ENCODE data around the gene LTO1. TPM values are rescaled to one million over a fixed set of nuclear protein-coding genes. Genes with fewer than 3 reads are reported as not detected.
A peak's percentile ranks its signal among the peaks of the same experiment; 100 is the strongest.

Gene LTO1
- total and polyA plus RNA-seq, 10 donors: 17.5 to 41.4 (median 31.0) TPM

GRCh38 chr11:69703768-69704507 is 28.8 kb upstream of the LTO1 start, which contains the start of gene FGF19:
Gene FGF19 (minus strand): TSS chr11:69704022. CDS start chr11:69703876, 146 bp downstream.
- H3K27ac ChIP-seq: no peak within 1 kb of the TSS
- WGBS, 5 donors: 0 to 3% (median 2%) methylated on average over 19 to 67 of the region's 67 CpGs
- peaks cover 5 to 96% (median 73%) of the 10 kb centered on the region in 7 donors for H3K27me3 ChIP-seq (replicated peaks in 1 of 7)
- TF ChIP-seq, protein P1, sequence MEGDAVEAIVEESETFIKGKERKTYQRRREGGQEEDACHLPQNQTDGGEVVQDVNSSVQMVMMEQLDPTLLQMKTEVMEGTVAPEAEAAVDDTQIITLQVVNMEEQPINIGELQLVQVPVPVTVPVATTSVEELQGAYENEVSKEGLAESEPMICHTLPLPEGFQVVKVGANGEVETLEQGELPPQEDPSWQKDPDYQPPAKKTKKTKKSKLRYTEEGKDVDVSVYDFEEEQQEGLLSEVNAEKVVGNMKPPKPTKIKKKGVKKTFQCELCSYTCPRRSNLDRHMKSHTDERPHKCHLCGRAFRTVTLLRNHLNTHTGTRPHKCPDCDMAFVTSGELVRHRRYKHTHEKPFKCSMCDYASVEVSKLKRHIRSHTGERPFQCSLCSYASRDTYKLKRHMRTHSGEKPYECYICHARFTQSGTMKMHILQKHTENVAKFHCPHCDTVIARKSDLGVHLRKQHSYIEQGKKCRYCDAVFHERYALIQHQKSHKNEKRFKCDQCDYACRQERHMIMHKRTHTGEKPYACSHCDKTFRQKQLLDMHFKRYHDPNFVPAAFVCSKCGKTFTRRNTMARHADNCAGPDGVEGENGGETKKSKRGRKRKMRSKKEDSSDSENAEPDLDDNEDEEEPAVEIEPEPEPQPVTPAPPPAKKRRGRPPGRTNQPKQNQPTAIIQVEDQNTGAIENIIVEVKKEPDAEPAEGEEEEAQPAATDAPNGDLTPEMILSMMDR (IDR thresholded peaks at IDR 0.05 in 8 of 11, conservative IDR thresholded peaks at IDR 0.05 in 3 of 11): no peak
- TF ChIP-seq POLR2AphosphoS5 (IDR thresholded peaks at IDR 0.05) (no peak), POLR2A (IDR thresholded peaks at IDR 0.05) (no peak)
- DNase-seq: peak; percentile 72
- peaks cover 7 to 51% (median 35%) of the 10 kb centered on the region in 6 donors for H3K4me1 ChIP-seq
- no peaks in the 10 kb centered on the region for H3K9me3 ChIP-seq
- intact Hi-C loops (cut with DNase I; ENCODE audit: low total_unique reads): no loop called here
- H3K36me3 ChIP-seq: no peaks in the 10 kb centered on the region
- peak within 1 kb of the TSS in 3 of 8 donors; percentile 1 to 46 (median 6) for H3K4me3 ChIP-seq

DNA sequence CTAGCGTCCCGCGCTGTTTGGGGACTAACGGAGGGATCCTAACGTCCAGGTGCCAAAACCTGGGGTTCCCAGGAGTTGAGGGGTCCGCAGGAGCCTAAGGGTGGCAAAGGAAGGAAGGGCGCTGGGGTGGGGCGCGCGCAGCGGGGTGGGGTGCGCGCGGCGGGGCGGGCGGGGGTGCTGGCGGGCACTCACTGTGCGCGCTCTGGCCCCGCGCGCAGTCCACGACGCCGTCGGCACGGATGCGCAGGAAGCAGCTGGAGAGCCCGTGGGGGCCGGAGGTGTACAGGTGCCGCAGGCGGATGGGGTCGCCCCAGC is 28.3 kb upstream of the LTO1 start:
- Histone ChIP-seq H3K27ac (no peak overlapping the region), H3K36me3 (no peaks in the 10 kb centered on the region), H3K27me3 (replicated peaks in 1 of 7) (peaks cover 5 to 96% (median 74%) of the 10 kb centered on the region in 7 donors), H3K9me3 (no peaks in the 10 kb centered on the region), H3K4me3 (peak overlapping the region in 2 of 8 donors; percentile 1 to 46), H3K4me1 (peaks cover 7 to 53% (median 35%) of the 10 kb centered on the region in 6 donors)
- whole genome bisulfite sequencing, 5 donors: 1 to 13% (median 5%) methylated on average over 4 to 34 of the region's 34 CpGs
- intact Hi-C loops (cut with DNase I; ENCODE audit: low total_unique reads): no loop called here
- no peak for DNase-seq
- TF ChIP-seq, protein P1 (IDR thresholded peaks at IDR 0.05 in 8 of 11, conservative IDR thresholded peaks at IDR 0.05 in 3 of 11): no peak
- TF ChIP-seq POLR2A (IDR thresholded peaks at IDR 0.05) (no peak), POLR2AphosphoS5 (IDR thresholded peaks at IDR 0.05) (no peak)

DNA sequence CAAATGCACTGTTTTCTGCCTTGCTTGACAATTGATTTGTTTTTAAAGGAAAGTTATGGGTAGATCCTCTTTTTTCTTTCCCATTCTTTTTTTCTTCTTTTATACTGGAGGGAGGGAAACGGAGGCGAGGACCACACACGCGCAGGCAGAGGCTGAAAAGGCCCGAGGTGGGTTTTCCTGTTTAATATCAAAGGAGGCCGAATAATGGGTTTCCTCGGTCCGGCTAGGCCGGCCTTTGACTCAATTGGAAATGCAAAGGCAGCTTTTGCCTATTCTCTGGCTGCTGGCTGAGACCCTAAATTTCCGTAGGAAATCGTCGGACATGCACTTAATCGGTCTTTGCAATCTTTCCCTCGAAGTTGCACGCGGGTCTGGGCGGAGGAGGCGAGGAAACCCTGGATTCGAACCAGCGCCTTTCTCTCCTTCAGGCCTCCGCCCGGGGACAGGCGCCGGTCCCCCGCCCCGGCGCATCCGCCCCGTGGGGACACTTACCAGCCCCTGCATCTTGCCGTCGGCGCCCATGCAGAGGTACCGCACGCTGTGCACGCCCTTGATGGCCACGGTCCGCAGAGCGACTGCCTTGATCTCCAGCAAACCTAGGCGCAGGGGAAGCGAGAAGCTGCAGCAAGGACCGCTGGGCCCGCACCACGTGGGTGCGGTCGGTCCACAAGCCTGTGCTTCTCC is 27.8 kb upstream of the LTO1 start:
- Histone ChIP-seq H3K27me3 (replicated peaks in 1 of 7) (peaks cover 5 to 97% (median 79%) of the 10 kb centered on the region in 7 donors), H3K9me3 (no peaks in the 10 kb centered on the region), H3K36me3 (no peaks in the 10 kb centered on the region), H3K4me3 (peak overlapping the region in 1 of 8 donors; percentile 46), H3K4me1 (peaks cover 7 to 53% (median 35%) of the 10 kb centered on the region in 6 donors), H3K27ac (no peak overlapping the region)
- intact Hi-C loops (cut with DNase I; ENCODE audit: low total_unique reads): no loop called here
- TF ChIP-seq, protein P1 (IDR thresholded peaks at IDR 0.05 in 8 of 11, conservative IDR thresholded peaks at IDR 0.05 in 3 of 11): no peak
- no peak for TF ChIP-seq POLR2AphosphoS5 (IDR thresholded peaks at IDR 0.05)
- no peak for TF ChIP-seq POLR2A (IDR thresholded peaks at IDR 0.05)
- peak; percentile 52 for DNase-seq
- WGBS, 5 donors: 5 to 10% (median 7%) methylated on average over 35 to 45 of the region's 45 CpGs

DNA sequence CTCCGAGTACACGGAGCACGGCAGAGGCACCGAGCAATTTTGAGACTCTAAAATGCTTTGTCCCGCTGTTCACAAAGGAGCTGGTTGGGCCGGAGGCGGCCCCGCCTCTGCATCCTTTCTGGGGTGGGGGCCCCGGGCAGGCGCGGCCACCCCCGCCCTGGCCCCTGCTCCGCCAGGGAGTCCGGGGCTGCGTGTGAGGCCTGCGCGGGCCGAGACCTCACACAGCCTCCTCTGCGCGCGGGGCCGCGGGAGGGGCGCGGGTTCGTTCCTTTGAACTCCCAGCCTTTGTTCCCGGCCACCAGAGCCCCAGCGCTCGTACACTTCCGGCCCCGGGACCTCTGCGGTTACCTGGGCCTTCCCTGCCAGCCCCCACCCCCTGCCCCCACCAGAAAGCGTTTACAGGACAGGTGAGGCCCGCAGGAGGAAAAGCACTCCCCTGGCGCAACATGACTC is 27.1 kb upstream of the LTO1 start:
- peaks cover 7 to 53% (median 35%) of the 10 kb centered on the region in 6 donors for H3K4me1 ChIP-seq
- peak; percentile 35 for DNase-seq
- H3K36me3 ChIP-seq: no peaks in the 10 kb centered on the region
- H3K27me3 ChIP-seq (replicated peaks in 1 of 7): peaks cover 5 to 98% (median 81%) of the 10 kb centered on the region in 7 donors
- no peaks in the 10 kb centered on the region for H3K9me3 ChIP-seq
- intact Hi-C loops (cut with DNase I; ENCODE audit: low total_unique reads): no loop called here
- 2 to 8% (median 4%) methylated on average over 13 to 35 of the region's 35 CpGs for WGBS, 5 donors
- TF ChIP-seq POLR2AphosphoS5 (IDR thresholded peaks at IDR 0.05): no peak
- TF ChIP-seq, protein P1 (IDR thresholded peaks at IDR 0.05 in 8 of 11, conservative IDR thresholded peaks at IDR 0.05 in 3 of 11): no peak
- no peak for TF ChIP-seq POLR2A (IDR thresholded peaks at IDR 0.05)
- no peak overlapping the region for H3K27ac ChIP-seq
- no peak overlapping the region for H3K4me3 ChIP-seq

All from spleen (tissue), 11 donors.